ENCODE results near the gene GLT8D2.

- TF ChIP-seq, protein P1, sequence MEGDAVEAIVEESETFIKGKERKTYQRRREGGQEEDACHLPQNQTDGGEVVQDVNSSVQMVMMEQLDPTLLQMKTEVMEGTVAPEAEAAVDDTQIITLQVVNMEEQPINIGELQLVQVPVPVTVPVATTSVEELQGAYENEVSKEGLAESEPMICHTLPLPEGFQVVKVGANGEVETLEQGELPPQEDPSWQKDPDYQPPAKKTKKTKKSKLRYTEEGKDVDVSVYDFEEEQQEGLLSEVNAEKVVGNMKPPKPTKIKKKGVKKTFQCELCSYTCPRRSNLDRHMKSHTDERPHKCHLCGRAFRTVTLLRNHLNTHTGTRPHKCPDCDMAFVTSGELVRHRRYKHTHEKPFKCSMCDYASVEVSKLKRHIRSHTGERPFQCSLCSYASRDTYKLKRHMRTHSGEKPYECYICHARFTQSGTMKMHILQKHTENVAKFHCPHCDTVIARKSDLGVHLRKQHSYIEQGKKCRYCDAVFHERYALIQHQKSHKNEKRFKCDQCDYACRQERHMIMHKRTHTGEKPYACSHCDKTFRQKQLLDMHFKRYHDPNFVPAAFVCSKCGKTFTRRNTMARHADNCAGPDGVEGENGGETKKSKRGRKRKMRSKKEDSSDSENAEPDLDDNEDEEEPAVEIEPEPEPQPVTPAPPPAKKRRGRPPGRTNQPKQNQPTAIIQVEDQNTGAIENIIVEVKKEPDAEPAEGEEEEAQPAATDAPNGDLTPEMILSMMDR (IDR thresholded peaks at IDR 0.05) = no peak
- no peak for TF ChIP-seq POLR2A (IDR thresholded peaks at IDR 0.05)
Observed at GRCh38 chr12:104006929-104007328, 43.1 kb downstream of the GLT8D2 start.

All from testis (tissue), 2 donors.